Stimulated activated CD8-positive, alpha-beta memory T cell treated with anti-CD3 and anti-CD28 coated beads, Interleukin-15, amount 100 ng/mL, for 4 hours (primary cell): ENCODE measurements around the gene POU2F3.

ENCODE experiments used
- DNase-seq, 2 donors: peaks; one replicate each; pipeline ENCODE4 v3.0.0-alpha.2; 2020; ENCODE audit warnings: low read depth in 2 of 2

The POU2F3 gene

DNA sequence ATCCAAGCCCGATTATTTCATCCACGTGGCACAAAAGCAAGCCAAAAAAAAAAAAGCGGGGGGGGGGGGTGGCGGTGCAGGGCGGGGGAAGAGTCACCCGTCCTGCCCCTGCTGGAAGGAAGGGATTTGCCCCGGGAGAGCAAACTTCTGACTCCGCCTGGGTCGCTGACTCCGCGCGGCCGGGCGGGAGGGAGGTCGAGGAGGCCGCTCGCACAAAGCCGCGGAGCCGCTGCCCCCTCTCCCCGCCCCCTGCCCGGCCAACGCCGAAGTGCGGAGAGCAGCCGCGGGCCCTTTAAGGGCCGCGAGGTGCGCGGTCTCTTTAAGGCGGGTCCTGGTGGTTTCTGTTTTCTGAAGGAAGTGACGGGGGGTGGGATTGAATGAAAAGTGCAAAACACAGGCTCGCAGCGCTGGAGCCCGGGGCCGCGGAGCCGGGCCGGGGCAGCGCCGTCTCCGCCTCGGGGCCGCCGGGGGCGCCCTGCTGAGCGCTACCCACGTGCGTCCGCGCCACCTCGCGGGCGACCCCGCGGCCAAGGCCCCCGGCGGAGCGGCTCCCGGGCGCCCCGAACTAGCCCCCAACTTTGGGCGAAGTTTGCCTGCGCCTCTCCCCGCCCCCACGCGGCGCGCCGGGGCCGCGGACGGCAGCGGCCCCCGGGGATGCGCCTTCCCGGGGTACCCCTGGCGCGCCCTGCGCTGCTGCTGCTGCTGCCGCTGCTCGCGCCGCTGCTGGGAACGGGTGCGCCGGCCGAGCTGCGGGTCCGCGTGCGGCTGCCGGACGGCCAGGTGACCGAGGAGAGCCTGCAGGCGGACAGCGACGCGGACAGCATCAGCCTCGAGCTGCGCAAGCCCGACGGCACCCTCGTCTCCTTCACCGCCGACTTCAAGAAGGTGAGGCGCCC is 29.1 kb upstream of the POU2F3 start, which contains the start of gene OAF:
OAF (plus strand) TSS at position 407 of the 896 bp plus-strand sequence; CDS start at position 655, 248 bp downstream.
- DNase-seq = peak; percentile 32 to 42

DNA sequence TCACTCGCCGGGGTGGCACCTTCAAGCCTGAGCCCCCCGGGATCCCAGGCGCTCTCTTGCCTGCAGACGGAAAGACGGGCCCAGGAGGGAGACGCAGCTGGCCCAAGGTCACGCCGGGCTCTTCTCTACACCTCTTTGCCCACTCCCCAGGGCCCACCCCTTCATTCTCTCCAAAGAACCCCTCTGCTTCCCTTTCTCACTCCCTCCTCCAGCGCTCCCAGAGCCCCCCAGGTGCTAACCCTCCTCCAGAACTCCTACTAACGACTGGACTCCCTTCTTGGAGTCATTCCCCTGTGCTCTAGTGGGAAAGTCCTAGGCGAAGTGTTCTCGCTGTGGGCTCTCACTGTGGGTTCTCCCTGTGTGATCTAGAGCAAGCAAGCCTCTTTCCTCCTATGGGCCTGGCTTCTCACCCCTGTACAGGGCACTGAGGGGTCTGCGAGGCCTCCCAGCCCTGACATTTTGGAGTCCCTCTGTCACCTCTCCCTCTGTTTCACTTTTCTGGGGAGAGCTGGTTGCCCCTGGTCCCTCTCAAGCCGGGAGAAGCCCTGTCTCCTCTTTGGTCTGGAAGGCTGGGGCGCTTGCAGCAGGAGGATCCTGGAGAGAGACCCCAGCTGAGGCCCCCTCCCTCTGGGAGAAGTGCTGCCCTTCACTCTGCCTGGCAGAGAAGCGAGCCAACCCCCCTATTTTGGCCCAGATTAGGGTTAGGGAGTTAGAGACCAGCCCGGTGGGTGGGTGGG is 28.2 kb upstream of the POU2F3 start:
- DNase-seq = no peak

DNA sequence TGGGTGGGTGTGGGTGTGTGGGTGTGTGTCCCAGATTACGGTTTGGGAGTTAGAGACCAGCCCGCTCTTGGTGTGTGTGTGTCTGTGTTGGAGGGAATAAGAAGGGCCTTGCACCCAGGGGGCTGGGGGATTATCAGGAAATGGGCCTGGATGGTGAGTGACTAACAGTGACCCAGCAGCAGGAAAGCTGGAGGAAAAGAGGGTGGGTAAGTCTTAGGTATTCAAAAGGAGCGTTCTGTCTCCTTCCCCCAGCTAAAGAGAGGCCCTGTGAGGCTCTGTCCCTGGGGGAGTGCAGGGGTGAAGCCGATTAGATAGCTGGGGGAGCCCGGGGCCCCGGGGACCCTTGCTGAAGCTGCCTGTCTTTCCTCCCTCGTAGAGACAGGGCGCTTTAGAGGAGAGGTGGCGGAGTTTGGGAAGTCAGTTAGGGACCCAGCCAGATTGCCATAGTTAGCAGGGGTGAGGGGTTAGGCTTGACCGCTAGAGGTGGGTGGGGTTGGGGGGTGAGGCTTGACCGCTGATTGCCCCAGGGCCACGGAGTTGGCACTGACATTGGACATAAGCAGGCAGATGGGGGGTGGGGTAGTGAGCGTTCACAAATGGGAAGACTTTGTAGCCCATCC is 27.6 kb upstream of the POU2F3 start:
- no peak for DNase-seq

DNA sequence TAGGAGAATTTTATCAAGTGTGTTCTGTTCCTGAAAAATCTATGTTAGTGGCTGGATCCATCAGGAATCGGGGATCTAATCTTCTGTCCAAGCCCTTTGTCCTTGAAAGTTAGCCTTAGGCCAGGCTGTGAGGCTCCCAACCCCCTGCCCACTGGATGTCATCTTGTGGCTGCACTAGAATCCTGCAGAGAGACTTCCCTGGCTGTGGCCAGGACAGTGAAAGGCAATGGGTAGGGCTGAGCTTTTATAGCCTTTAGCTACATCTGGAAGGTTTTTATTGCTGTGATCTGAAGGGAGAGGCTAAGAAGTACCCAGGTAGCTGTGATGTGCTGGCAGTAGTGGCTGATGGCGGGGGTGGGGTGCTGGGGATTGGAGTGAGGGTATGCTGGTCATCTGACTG is 27.0 kb upstream of the POU2F3 start:
- DNase-seq = no peak

DNA sequence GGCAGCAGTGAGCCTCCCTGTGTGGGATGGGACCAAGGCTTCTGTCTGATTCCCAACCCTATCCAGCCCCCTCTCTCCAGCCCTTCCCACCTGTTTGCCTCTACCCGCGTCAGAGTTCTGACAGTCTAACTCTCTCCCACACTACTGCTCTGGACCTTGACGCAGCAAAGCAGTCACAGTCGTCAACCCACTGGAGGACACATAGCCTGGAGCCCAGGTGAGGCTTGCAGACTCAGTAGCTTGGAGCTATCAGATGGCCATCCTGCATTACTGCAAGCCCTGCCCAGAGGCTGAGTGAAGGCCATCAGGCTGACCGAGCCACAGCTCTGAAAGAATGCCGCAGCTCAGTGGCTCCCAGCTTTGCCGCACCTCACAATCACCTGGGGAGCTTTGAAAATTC is 25.4 kb upstream of the POU2F3 start:
- DNase-seq = no peak

DNA sequence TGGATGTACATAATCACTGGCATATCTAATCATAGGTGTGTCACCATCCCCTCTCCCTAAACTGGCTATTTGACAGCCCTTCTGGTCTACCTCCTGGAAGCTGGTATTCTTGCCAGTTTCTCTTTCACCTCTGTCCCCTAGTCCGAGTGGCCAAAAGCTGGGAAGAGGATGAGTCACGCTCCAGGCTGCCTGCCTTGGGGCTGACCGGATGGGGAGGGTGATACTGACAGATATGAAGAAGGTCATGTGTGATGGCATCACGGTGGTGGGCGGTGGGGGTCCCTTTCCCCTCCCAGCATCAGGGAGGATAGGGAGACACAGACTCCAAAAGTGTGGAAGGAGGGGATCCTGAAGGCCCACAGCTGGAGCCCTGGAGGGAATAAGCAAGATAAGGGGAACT is 24.3 kb upstream of the POU2F3 start:
- no peak for DNase-seq

DNA sequence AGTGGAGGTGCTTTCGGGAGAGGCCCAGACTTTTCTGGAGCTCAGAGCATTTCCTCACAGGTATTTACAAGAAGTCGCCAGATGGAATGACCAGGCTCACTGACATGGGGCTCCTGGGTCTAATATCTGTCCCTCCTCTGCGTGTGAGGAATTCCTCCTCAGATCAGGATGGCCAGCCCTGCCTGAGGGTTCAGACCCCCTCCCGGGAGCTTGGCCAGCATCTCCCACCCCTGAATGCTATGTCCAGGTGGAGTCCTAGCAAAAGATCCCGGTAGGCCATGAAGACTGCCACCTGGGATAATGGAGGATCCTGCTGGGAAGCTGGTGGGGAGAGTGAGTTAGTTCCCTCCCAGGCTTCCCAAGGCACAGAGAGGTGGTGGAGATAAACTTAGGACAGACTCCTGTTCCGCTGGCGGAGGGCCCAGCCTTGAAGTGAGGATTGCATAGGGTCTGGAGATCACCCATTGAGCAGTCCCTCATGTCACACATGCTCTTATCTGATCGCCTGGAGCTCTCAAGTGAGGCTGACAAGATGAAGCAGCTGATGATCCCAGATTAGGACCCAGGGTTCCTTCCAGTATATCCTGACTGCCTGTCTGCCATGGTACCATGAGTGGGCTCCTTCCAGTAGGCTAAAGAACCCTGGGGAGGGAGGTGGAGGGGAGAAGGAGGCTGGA is 23.4 kb upstream of the POU2F3 start:
- DNase-seq = no peak

DNA sequence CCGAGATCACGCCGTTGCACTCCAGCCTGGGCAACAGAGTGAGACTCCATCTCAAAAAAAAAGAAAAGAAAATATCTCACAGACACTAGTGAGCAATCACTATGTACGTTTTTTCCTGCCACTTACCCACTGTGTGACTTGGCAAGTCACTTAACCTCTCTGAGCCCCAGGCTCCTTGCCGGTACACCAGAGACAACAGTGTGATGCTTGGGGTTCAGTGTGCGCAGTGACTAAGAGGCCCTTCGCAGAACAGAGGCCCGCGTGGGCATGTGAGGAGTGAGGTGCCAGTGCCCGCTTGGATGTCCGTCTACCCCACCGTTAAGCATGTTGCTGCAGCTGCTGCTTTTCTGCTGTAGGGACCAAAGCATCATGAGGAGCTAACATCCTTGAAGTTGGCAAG is 22.4 kb upstream of the POU2F3 start:
- DNase-seq = no peak

DNA sequence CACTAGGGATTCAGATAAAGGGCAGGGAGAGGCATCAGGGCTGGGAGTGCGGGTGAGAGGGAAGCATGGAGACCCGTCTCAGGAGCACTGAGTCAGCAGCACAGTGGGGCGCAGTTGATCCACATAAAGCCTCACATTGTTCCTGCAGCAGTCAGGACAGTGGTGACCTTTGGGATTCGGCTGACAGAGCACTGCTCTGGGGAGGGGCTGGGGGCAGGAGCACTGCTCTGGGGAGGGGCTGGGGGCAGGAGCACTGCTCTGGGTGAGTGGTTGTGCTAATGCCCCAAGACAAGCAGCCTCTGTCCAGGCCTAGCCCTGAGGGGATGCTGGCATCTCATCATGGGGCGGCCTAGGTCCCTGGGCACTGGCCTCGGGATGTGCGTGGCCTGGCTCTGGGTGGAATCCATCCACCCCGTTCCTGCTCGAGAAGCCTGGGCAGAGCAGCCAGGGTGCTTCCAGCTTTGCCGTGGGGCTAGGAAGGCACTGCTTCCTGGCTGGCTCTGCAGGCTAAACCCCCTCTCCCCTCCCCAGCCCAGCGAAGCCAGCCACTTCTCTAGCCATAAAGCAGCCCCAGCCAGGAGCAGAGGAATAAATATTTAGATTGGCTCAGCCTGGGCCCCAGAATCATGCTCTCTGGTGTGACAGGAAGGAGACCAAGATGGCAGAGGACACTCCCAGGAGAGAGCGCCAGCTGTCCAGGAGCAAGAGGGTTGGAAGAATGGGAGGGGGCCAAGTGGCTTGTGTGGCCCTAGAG is 21.8 kb upstream of the POU2F3 start:
- no peak for DNase-seq

DNA sequence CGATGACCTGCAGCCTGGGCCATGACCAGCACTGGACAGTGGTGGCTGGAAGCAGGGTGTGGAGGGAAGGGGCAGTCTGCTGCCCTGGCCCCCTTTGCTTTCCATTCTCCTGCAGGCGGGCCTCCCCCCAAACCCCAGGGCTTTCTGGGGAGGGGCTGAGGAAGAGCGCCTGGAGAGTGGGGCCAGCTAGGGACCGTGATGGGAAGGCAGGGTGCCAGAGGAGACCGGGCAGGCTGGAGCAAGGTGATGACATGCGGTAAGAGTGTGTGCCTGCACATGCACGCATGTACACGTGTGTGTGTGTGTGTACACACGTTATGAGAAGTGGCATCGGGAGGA is 21.3 kb upstream of the POU2F3 start:
- no peak for DNase-seq

DNA sequence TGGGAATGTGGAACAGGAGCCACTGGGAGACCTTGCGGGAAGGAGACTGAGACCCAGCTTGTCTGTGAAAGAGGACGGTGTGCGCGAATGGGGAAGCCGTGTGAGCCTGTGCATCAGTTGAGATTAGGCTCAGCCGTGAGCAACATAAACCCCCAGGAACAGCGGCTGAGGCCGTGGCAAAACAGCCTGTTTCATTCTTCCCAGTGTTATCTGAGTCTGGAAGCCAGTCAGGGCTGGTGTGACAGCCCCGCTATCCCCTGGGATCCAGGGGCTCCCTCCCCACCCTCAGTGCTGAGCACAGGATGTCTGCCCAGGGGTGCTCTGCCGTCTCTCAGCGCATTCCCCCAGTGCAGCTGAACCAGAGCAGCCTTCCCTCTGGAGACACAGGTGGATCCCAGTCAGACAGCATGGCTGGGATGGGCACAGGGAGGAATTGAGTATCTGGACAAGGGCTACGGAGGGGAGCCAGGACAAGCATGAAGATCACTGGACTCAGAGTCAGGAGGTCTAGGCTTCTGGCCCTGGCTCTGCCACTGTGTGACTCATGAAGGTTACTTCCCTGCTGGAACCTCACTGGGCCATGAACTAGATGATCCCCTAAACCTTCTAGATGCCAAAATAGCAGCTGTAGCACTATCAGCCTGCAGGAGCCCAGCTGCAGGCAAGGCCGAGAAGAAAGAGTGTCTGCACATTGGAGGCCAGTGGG is 20.6 kb upstream of the POU2F3 start:
- DNase-seq = no peak

DNA sequence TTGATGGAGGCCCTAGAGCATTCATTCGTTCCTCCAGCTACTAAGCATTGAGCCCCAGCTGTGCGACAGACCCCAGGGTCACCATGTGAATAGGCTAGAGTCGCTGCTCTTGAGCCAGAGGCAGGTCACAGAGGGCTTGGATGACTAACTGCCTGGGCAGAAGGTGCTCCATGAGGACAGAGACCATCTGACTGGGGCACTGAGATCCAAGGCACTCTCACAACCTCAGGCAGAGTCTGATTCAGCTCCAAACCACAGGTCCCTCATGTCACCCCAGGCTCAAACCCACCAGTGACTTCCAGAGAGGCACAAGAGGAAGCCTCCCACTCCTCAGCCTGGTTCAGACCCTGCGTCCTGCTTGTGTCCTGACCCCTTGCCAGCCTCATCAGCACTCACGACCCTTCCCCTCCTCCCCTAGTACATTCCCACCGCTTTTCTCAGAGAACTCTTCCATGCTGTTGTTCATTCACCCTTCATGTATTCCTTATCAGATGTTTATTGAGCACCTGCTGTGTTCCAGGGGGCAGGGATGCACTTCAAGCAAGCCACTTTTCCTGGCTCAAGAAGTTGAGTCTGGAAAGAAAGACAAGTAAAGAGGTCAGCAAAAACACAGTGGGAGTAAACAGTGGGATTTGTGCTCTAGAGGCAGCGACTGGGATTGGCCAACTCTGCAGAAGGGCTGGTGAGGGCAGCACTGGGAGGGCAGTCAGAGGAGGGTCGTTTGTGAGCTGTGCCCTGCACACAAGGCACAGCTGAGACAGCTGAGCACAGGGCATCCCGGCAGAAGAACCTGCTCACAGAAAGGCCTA is 19.8 kb upstream of the POU2F3 start:
- no peak for DNase-seq

DNA sequence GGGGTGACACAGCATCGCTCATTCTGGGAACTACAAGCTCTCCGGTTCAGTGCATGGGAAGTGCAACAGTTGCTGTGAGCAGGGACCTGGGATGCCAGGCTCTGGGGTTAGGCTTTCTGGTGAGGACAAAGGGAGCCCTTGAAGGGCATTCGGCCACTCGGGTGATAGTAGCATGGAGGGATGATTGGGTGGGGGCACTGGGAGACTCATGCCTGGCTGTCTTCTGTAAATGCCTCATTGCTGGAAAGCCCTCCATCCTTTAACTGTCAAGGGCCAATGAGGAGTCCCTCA is 19.2 kb upstream of the POU2F3 start:
- no peak for DNase-seq

DNA sequence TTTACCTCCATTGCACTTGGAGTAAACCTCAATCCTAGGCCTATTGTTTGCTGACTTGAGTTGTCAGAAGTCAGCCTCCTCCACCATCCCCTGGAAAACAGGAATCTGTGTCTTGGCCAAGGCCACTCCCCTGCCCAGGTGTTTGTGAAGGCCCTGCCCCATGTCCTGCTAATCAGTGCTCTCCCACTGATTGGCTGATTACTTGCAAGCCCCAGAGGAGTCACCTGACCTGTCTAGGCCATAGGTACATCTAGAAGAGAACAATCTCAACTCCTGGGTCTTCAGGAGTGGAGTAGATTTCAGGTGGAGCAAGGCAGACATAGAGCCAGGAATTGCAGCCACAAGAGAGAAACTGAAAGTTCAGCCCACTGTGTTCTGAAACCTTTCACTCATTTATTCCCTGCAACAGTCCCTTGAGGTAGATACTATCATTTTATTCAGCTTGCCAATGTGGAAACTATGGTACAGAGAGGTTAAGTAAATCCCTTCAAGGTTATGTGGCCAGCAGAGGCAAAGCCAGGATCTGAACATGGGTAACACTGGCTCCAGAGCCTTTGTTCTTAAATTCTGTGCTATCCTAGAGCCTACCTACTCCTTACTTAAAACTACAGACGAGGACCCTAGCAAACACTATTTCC is 18.7 kb upstream of the POU2F3 start:
- no peak for DNase-seq

DNA sequence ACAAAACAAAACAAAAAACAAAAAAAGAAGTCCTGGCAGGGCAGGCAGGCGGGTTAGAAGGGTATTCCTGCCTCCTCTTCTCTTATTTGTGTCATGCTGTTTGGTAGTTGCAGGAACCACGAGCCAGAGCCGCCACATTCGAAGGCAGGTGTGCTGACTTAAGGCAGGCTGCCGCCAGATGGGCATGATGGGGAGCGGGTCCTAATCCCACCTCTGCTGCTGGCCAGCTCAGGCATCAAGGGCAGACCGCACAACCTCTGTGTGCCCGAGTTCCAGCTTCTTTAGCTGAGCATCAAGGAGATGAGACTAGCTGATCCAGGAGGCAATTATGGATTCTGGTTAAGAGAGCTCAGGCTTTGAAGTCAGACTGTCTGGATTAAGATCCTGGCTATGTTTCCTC is 17.0 kb upstream of the POU2F3 start:
- no peak for DNase-seq

DNA sequence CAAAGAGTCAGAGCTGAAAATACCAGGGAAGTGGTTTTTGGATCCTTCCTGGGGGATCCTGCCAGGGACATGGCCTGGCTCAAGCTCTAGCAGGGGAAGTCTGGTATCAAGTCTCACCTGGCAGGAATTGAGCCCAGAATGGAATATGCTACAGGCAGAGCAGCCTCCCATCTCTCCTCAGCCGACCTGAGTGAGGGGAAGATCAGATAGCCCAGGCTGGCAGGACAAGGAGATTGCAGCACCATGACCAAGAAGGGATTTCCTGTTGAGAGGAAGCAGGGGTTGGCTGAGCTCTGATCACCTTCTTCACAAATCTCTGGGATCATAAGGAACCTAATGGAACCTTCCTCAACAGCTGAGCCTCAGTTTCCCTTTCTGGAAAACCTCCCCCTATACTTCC is 16.1 kb upstream of the POU2F3 start:
- DNase-seq = no peak

DNA sequence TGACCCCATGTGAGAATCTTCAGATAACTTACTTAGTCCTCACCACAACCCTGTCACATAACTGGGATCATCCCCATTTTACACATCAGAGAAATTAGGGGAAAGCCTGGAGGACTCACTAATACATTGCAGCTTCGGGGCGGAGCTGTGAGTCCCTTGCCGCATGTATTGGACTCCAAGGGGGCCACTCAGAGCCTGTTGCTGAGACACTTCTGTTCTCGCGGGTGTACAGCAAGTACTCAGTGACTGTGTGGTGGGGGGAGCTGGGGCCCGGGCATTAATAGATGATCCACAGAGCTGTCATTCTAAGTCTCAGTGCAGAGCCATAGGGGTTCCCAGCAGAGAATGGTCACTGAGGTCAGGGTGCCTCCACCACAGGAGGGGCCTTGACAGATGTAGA is 15.6 kb upstream of the POU2F3 start:
- no peak for DNase-seq

DNA sequence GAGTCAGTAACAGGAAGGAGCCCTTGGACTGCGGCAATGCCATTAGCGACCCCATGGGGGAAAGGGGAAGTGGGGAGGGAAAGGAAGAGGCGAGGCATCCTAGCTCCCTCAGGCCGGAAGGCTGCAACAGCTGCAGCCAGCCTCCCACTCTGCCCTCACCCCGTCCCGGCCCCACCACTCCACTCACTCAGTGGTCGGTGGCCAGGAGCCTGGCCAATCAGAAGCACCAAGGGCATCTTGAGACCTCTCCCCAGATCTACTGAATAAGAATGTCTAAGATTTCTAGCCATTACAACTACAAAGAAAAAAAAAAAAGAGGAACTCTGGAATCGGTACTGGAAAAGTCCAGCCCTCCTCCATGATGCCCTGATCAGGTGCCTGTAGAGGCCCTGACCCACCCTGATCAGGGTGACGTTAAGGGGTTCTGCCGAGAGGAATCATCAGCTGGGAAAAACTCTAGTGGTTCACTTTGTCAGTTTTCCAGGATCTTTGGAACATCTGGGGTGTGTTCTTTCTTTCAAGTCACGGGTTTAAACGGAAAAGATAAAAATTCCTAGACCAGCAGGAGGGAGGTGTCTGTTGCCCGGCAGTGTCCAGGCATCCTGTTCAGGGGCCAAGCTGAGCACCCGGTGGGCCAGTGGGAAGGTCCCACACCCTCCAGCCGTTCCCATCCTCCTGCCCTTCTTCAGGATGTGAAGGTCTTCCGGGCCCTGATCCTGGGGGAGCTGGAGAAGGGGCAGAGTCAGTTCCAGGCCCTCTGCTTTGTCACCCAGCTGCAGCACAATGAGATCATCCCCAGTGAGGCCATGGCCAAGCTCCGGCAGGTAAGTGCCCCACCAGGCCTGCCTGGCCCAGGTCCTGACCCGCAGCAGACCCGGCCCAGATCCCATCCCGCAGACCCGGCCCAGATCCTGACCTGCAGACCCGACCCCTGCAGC is 14.7 kb upstream of the POU2F3 start:
- no peak for DNase-seq

DNA sequence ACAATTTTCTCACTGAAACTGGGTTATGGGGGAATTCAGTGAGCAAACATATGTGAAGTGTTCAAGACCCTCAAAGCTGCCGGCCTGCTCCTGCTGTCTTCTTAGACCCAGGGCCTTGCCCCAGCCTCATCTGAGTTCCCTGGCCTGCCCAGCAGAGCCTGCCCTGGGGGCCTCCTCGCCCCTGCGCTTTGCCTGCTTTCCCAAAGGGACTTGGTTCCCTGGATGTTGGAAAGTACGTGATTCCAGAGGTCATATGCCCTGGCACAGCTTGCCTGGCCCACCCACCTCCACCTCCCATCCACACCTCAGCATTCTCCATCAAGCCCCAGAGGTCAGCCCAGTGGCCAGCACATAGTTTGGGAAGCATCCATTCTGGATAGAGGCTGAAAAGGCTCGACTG is 13.7 kb upstream of the POU2F3 start:
- DNase-seq = no peak
